ENCODE results near the gene CPNE2.
"Not testable (repeated sequence)": the region's sequence is repeated elsewhere in the genome, so short reads cannot be mapped to it uniquely, and the experiment has no call there.

Gene CPNE2

GRCh38 chr16:57167538-57167937, 75.2 kb downstream of the CPNE2 start:
- no peak for DNase-seq (ENCODE audit: low read depth in 2 of 2)

GRCh38 chr16:57167953-57168352, 75.6 kb downstream of the CPNE2 start:
- DNase-seq (ENCODE audit: low read depth in 2 of 2): no peak

GRCh38 chr16:57169327-57169726, 76.9 kb downstream of the CPNE2 start:
- no peak for DNase-seq (ENCODE audit: low read depth in 2 of 2)

GRCh38 chr16:57172721-57173290, 80.4 kb downstream of the CPNE2 start:
- DNase-seq (ENCODE audit: low read depth in 2 of 2): no peak

- DNase-seq (ENCODE audit: low read depth in 2 of 2): no peak
Measured at GRCh38 chr16:57175896-57176295, 83.5 kb downstream of the CPNE2 start.

GRCh38 chr16:57178196-57178595, 85.8 kb downstream of the CPNE2 start:
- DNase-seq (ENCODE audit: low read depth in 2 of 2): no peak

- DNase-seq (ENCODE audit: low read depth in 2 of 2): no peak
Measured at GRCh38 chr16:57178793-57179212, 86.4 kb downstream of the CPNE2 start.

GRCh38 chr16:57179215-57179828, 86.9 kb downstream of the CPNE2 start:
- DNase-seq (ENCODE audit: low read depth in 2 of 2): no peak

GRCh38 chr16:57184113-57184512, 91.7 kb downstream of the CPNE2 start:
- no peak for DNase-seq (ENCODE audit: low read depth in 2 of 2)

GRCh38 chr16:57184887-57185445, 92.6 kb downstream of the CPNE2 start:
- DNase-seq (ENCODE audit: low read depth in 2 of 2): no peak

GRCh38 chr16:57185446-57185944, 93.1 kb downstream of the CPNE2 start:
- peak in 1 of 2 donors; percentile 13 for DNase-seq (ENCODE audit: low read depth in 2 of 2)

GRCh38 chr16:57185945-57186871, 93.8 kb downstream of the CPNE2 start, which contains the start of the genes PSME3IP1 and RSPRY1:
TSS of gene PSME3IP1 (minus strand) at chr16:57186039. CDS start at chr16:57173854, 12,185 bp downstream.
TSS of gene RSPRY1 (plus strand) at chr16:57186329. CDS start at chr16:57204659, 18,330 bp downstream.
- peak; percentile 97 to 98 for DNase-seq (ENCODE audit: low read depth in 2 of 2)

- no peak for DNase-seq (ENCODE audit: low read depth in 2 of 2)
Measured at GRCh38 chr16:57186872-57187854, 94.8 kb downstream of the CPNE2 start.

- DNase-seq (ENCODE audit: low read depth in 2 of 2): not testable (repeated sequence)
Measured at GRCh38 chr16:57187902-57188710, 95.7 kb downstream of the CPNE2 start.

- no peak for DNase-seq (ENCODE audit: low read depth in 2 of 2)
Measured at GRCh38 chr16:57188711-57189002, 96.3 kb downstream of the CPNE2 start.

- DNase-seq (ENCODE audit: low read depth in 2 of 2): not testable (repeated sequence)
Measured at GRCh38 chr16:57189527-57189926, 97.1 kb downstream of the CPNE2 start.

GRCh38 chr16:57190136-57190535, 97.8 kb downstream of the CPNE2 start:
- DNase-seq (ENCODE audit: low read depth in 2 of 2): no peak

GRCh38 chr16:57191056-57191571, 98.7 kb downstream of the CPNE2 start:
- DNase-seq (ENCODE audit: low read depth in 2 of 2): no peak

- DNase-seq (ENCODE audit: low read depth in 2 of 2): no peak
Measured at GRCh38 chr16:57192146-57192545, 99.8 kb downstream of the CPNE2 start.
